K562 (cell line): ENCODE measurements around the gene KIF18B. TPM values are rescaled to one million over a fixed set of nuclear protein-coding genes. Genes with fewer than 3 reads are reported as not detected.

Source experiments
- ATF7 ChIP-seq: fragments of 450-650 bp; IDR thresholded peaks from 2 replicates; pipeline ENCODE4 v1.7.1; 2014; ENCODE audit warnings: mild to moderate bottlenecking, moderate library complexity
- CAMTA2 ChIP-seq: fragments of 250-450 bp; sonication (Bioruptor Pico); conservative IDR thresholded peaks from 2 replicates; pipeline ENCODE4 v1.5.1; 2022
- CREB1 ChIP-seq, 2 experiments: sonication (generic) in 1 of 2; formaldehyde crosslinking in 1 of 2; IDR thresholded peaks; 2 replicates each; pipeline versions ENCODE4 v1.6.1 to v1.8.0; 2012 to 2022; ENCODE audit warnings: inconsistent platforms in 1 of 2, mild to moderate bottlenecking in 1 of 2, missing genetic modification reagents in 1 of 2, moderate library complexity in 1 of 2
- DPF2 ChIP-seq: fragments of 450-650 bp; IDR thresholded peaks from 2 replicates; pipeline ENCODE4 v1.6.1; 2016
- ESRRA ChIP-seq: fragments of 450-650 bp; IDR thresholded peaks from 2 replicates; pipeline ENCODE4 v1.6.1; 2014; ENCODE audit warnings: low read depth, mild to moderate bottlenecking, moderate library complexity, borderline replicate concordance
- FOSL1 ChIP-seq: fragments of 200-800 bp; sonication (Bioruptor generic); conservative IDR thresholded peaks from 2 replicates; pipeline ENCODE4 v1.6.1; 2016; ENCODE audit warnings: missing genetic modification characterization, missing compliant biosample characterization
- FOXA1 ChIP-seq: fragments of 450-650 bp; IDR thresholded peaks from 2 replicates; pipeline ENCODE4 v1.6.1; 2016; ENCODE audit warnings: mild to moderate bottlenecking, borderline replicate concordance
- HMG20A ChIP-seq: fragments of 450-650 bp; formaldehyde crosslinking; conservative IDR thresholded peaks from 2 replicates; pipeline ENCODE4 v1.4.0; 2020; ENCODE audit warnings: mild to moderate bottlenecking, mixed read lengths
- JUNB ChIP-seq: fragments of 450-650 bp; formaldehyde crosslinking; conservative IDR thresholded peaks from 2 replicates; pipeline ENCODE4 v1.4.0; 2020; ENCODE audit warnings: mild to moderate bottlenecking
- MYC ChIP-seq, 2 experiments: fragments of 250-450 bp in 1 of 2; sonication (Bioruptor Pico) in 1 of 2; IDR thresholded peaks; 2 replicates each; pipeline versions ENCODE4 v1.5.1 to v1.6.1; 2012 to 2021; ENCODE audit warnings: low read depth in 2 of 2, borderline replicate concordance in 1 of 2, improper control_type of control experiment in 1 of 2, low read length in 1 of 2, mild to moderate bottlenecking in 1 of 2, moderate library complexity in 1 of 2
- NR4A1 ChIP-seq, 2 experiments: fragments of 250-450 bp in 1 of 2; fragments of 450-650 bp in 1 of 2; sonication (Bioruptor Pico) in 1 of 2; IDR thresholded peaks; 2 replicates each; pipeline versions ENCODE4 v1.4.0 to v1.6.1; 2016 to 2020; ENCODE audit warnings: mild to moderate bottlenecking in 2 of 2, missing compliant biosample characterization in 1 of 2, missing genetic modification characterization in 1 of 2, moderate library complexity in 1 of 2
- PHF8 ChIP-seq: fragments of 200-600 bp; sonication (generic); IDR thresholded peaks from 2 replicates; pipeline ENCODE4 v1.6.1; 2012; ENCODE audit warnings: mixed run types, mild to moderate bottlenecking, inconsistent platforms, low read length, moderate library complexity, borderline replicate concordance
- POLR3A ChIP-seq: IDR thresholded peaks from 2 replicates; pipeline ENCODE4 v1.6.1; 2011; ENCODE audit warnings: borderline replicate concordance, mild to moderate bottlenecking, moderate library complexity; ENCODE audit not compliant: insufficient read length, insufficient read depth; ENCODE audit errors: extremely low read depth
- ZNF589 ChIP-seq: fragments of 200-800 bp; sonication (Bioruptor generic); IDR thresholded peaks from 2 replicates; pipeline ENCODE4 v1.6.1; 2016; ENCODE audit warnings: low read depth, missing genetic modification characterization, missing compliant biosample characterization
- polyA plus RNA-seq, 8 experiments: library from polyadenylated mRNA; depleted of rRNA in 4 of 8; stranded (reverse) in 5 of 8; unstranded in 3 of 8; fragments of >200 nt; fragmentation: Nextera tagmentation in 2 of 8; fragmentation: Illumina TruSeq in 1 of 8; extraction: Ambion mirVana in 2 of 8; extraction: Trizol in 1 of 8; gene quantifications; 2 replicates each; pipeline versions ENCODE4 v1.2.1 to v1.2.3, GENCODE V29; 2011 to 2014; ENCODE audit warnings: inconsistent platforms in 1 of 8, missing spikeins in 1 of 8
- total RNA-seq, 7 experiments: library from RNA; depleted of rRNA in 6 of 7; stranded (reverse); fragments of >200 nt in 6 of 7; fragmentation: Illumina TruSeq in 2 of 7; extraction: Trizol in 2 of 7; gene quantifications; 2 replicates each; pipeline versions ENCODE4 v1.2.1 to v1.2.3, GENCODE V29; 2011 to 2021; ENCODE audit warnings: low replicate concordance in 1 of 7
- TF ChIP-seq, protein P1 (sequence below): sonication (generic); formaldehyde crosslinking; IDR thresholded peaks from 2 replicates; pipeline ENCODE4 v1.8.0; 2022; ENCODE audit warnings: missing genetic modification reagents, mild to moderate bottlenecking, moderate library complexity, borderline replicate concordance
- TF ChIP-seq, protein P2 (sequence below): sonication (generic); formaldehyde crosslinking; IDR thresholded peaks from 2 replicates; pipeline ENCODE4 v1.9.0; 2022; ENCODE audit warnings: mild to moderate bottlenecking, missing genetic modification reagents

Gene KIF18B
- total and polyA plus RNA-seq, 9 of the 15 experiments (the other 6 are each of a cell fraction or from before 2014, with no cell fraction given): 2.0 to 42.8 (median 13.2) TPM

DNA sequence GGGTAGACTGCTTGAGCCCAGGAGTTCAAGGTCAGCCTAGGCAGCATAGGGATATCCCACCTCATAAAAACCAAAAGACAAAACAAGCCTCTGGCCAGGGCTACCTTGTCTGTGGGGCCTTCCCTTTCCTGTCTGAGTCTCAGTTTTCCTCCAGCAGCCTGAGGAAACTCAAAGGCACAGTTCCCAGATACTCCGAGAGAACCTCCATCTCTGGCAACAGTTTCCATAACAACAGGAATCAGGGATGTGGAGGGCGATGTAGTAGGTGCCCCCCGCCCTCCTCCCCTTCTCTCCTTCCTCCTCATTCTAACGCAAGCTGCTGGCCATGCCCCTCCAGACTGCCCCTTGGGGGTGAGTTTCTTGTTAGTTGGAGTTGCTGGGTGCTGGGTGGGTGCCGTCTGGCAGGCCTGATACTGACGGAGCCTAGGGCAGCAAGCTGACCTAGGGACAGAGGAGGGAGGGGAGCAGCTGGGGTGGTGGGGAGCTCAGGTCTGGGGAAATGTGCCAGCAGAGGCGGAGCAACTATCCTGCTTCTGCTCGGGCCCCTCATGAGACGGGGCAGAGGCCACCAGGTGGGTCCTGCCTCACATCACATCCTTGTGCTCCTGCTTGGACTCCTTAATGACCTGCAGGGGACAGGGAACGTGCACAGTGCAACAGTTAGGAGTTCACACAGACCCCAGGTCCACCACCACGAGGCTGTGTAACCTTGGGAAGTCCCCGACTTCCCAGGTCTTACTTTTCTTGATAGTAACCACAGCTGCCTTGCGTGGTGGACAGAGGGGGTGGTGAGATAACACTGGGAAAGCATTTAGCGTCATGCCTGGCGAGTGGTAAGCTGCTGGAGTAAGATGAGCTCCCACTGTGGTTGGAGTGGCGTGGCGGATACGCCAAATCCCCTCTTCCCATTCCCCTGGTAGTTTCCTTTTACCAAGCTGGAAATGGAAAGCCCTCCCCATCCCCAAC lies 40.5 kb downstream of the KIF18B start (continued):
- TF ChIP-seq FOSL1 (tag): no peak; the same call in 1 of the 2 replicates
- peak; percentile 25; the same call in 1 of the 2 replicates for TF ChIP-seq PHF8
- TF ChIP-seq DPF2: peak; percentile 70
- TF ChIP-seq POLR3A: no peak
- TF ChIP-seq, protein P1, sequence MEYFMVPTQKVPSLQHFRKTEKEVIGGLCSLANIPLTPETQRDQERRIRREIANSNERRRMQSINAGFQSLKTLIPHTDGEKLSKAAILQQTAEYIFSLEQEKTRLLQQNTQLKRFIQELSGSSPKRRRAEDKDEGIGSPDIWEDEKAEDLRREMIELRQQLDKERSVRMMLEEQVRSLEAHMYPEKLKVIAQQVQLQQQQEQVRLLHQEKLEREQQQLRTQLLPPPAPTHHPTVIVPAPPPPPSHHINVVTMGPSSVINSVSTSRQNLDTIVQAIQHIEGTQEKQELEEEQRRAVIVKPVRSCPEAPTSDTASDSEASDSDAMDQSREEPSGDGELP (CRISPR knock-in tag): peak; percentile 77; the same call in 1 of the 2 replicates
- no peak for TF ChIP-seq NR4A1 (CRISPR knock-in tag; IDR thresholded peaks at IDR 0.05)
- TF ChIP-seq NR4A1 (tag; IDR thresholded peaks at IDR 0.05): no peak
- TF ChIP-seq HMG20A (CRISPR knock-in tag): no peak
- no peak for TF ChIP-seq CAMTA2
- no peak for TF ChIP-seq FOXA1
- TF ChIP-seq, protein P2, sequence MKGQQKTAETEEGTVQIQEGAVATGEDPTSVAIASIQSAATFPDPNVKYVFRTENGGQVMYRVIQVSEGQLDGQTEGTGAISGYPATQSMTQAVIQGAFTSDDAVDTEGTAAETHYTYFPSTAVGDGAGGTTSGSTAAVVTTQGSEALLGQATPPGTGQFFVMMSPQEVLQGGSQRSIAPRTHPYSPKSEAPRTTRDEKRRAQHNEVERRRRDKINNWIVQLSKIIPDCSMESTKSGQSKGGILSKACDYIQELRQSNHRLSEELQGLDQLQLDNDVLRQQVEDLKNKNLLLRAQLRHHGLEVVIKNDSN (CRISPR knock-in tag): no peak
- TF ChIP-seq JUNB: no peak
- TF ChIP-seq CREB1 (IDR thresholded peaks at IDR 0.05): no peak
- TF ChIP-seq CREB1 (CRISPR knock-in tag; IDR thresholded peaks at IDR 0.05): peak; percentile 30; the same call in 1 of the 2 replicates
- peak; percentile 78 for TF ChIP-seq ESRRA
- TF ChIP-seq ZNF589: peak; percentile 89; the same call in 1 of the 2 replicates
- TF ChIP-seq ATF7: peak; percentile 20; the same call in 1 of the 2 replicates
- peak; percentile 43; the same call in 1 of the 2 replicates for TF ChIP-seq MYC (IDR thresholded peaks at IDR 0.05; ENCODE audit: low read depth, low read length)
- no peak for TF ChIP-seq MYC (CRISPR knock-in tag; IDR thresholded peaks at IDR 0.05; ENCODE audit: borderline replicate concordance, low read depth)
